Lower leg skin (tissue), 4 donors: ENCODE data around the gene B4GALT2. TPM values are rescaled to one million over a fixed set of nuclear protein-coding genes. Genes with fewer than 3 reads are reported as not detected.

Experiments used
- DNase-seq, 2 donors: peaks; one replicate each; pipeline ENCODE4 v3.0.0-alpha.2; 2019; ENCODE audit warnings: low spot score in 2 of 2
- H3K4me3 ChIP-seq: fragments of 200-600 bp; sonication (generic); 2 replicates; pipeline ENCODE4 v1.5.1; 2017; ENCODE audit warnings: mild to moderate bottlenecking, low read depth; ENCODE audit not compliant: poor library complexity, severe bottlenecking
- POLR2A ChIP-seq, 2 donors: fragments of 450-650 bp; IDR thresholded peaks; one replicate each; pipeline ENCODE4 v1.6.1; 2016 to 2017; ENCODE audit warnings: antibody characterized with exemption in 2 of 2, mild to moderate bottlenecking in 1 of 2, moderate library complexity in 1 of 2
- WGBS, 2 donors: methylation state at CpG; one replicate each; pipeline ENCODE4 v1.1.5; 2018; 5-methylcytosine and 5-hydroxymethylcytosine counted together
- intact Hi-C: fragments of 100-400 bp; cut with DNase I; formaldehyde crosslinking; loops from one replicate; pipeline ENCODE4 v1.15.0; 2023; ENCODE audit warnings: low total_unique reads
- total RNA-seq, 4 donors: library from RNA; depleted of rRNA; stranded (reverse); fragments of >200 nt; gene quantifications; one replicate each; pipeline ENCODE4 v1.1.0, GENCODE V29; 2016
- TF ChIP-seq, protein P1 (sequence below), 3 donors: fragments of 450-650 bp; IDR thresholded peaks; one replicate each; pipeline ENCODE4 v1.5.1; 2016; ENCODE audit warnings: antibody characterized with exemption in 3 of 3, mild to moderate bottlenecking in 3 of 3, moderate library complexity in 2 of 3

B4GALT2 gene
- total RNA-seq, 4 donors from 2014 or later, result 21.6 to 50.5 (median 30.3) TPM

- WGBS, 2 donors, result 88 to 91% methylated on average over 17 to 20 of the region's 20 CpGs
- no peak for DNase-seq
- H3K4me3 ChIP-seq, result no peak overlapping the region
- intact Hi-C loops, result no loop called here
- TF ChIP-seq, protein P1, sequence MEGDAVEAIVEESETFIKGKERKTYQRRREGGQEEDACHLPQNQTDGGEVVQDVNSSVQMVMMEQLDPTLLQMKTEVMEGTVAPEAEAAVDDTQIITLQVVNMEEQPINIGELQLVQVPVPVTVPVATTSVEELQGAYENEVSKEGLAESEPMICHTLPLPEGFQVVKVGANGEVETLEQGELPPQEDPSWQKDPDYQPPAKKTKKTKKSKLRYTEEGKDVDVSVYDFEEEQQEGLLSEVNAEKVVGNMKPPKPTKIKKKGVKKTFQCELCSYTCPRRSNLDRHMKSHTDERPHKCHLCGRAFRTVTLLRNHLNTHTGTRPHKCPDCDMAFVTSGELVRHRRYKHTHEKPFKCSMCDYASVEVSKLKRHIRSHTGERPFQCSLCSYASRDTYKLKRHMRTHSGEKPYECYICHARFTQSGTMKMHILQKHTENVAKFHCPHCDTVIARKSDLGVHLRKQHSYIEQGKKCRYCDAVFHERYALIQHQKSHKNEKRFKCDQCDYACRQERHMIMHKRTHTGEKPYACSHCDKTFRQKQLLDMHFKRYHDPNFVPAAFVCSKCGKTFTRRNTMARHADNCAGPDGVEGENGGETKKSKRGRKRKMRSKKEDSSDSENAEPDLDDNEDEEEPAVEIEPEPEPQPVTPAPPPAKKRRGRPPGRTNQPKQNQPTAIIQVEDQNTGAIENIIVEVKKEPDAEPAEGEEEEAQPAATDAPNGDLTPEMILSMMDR (IDR thresholded peaks at IDR 0.05), result no peak
Measured at GRCh38 chr1:44016041-44016889, 37.3 kb downstream of the B4GALT2 start.

- intact Hi-C loops, result no loop called here
- no peak overlapping the region for H3K4me3 ChIP-seq
- WGBS, 2 donors, result 89% methylated on average over 20 of the region's 20 CpGs
- TF ChIP-seq POLR2A (IDR thresholded peaks at IDR 0.05), result no peak
- TF ChIP-seq, protein P1 (IDR thresholded peaks at IDR 0.05), result no peak
- DNase-seq, result no peak
Measured at GRCh38 chr1:44016890-44017400, 37.9 kb downstream of the B4GALT2 start.

DNA sequence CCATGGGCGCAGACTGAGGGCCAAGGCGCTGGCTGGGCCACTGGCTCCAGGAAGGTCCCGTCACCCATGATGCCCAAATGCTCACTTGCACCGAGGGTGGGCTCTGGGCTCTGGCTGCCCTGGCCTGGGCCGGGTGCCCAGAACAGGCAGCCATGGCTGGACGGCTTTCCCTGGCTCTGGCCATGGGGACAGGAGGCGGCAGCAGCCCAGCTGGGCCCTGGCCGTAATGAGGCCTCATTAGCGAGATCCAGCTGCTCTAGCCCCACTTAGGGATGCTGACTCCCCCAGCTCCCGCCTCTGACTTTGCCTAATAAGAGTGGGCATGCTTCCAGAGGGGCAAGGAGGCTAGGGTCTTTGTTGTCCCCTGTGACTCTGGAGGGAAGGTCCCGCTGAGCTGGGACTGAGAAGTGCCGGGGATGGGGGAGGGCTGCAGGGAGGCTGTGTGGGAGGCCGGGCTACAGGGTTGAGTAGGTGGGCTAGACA lies 40.5 kb downstream of the B4GALT2 start:
- TF ChIP-seq, protein P1 (IDR thresholded peaks at IDR 0.05), result no peak
- TF ChIP-seq POLR2A (IDR thresholded peaks at IDR 0.05), result no peak
- intact Hi-C loops, result no loop called here
- H3K4me3 ChIP-seq, result no peak overlapping the region
- DNase-seq, result no peak
- 71 to 93% methylated on average over 8 to 9 of the region's 13 CpGs for WGBS, 2 donors

GRCh38 chr1:44020464-44020863 lies 41.5 kb downstream of the B4GALT2 start:
- DNase-seq, result peak in 1 of 2 donors; percentile 58
- intact Hi-C loops, result no loop called here
- 58 to 64% methylated on average over 4 to 6 of the region's 6 CpGs for WGBS, 2 donors
- no peak for TF ChIP-seq POLR2A (IDR thresholded peaks at IDR 0.05)
- TF ChIP-seq, protein P1 (IDR thresholded peaks at IDR 0.05), result no peak
- no peak overlapping the region for H3K4me3 ChIP-seq

GRCh38 chr1:44021156-44021555 lies 42.1 kb downstream of the B4GALT2 start:
- intact Hi-C loops, result no loop called here
- TF ChIP-seq POLR2A (IDR thresholded peaks at IDR 0.05), result no peak
- TF ChIP-seq, protein P1 (IDR thresholded peaks at IDR 0.05), result no peak
- WGBS, 2 donors, result 69 to 71% methylated on average over 8 of the region's 8 CpGs
- H3K4me3 ChIP-seq, result no peak overlapping the region
- no peak for DNase-seq
